B cell (primary cell): ENCODE results near the gene TTC21B. TPM values are rescaled to one million over a fixed set of nuclear protein-coding genes. Genes with fewer than 3 reads are reported as not detected.

Experiments
- ATAC-seq: fragments of 200-7000 bp; cut with Tn5 transposase; one replicate; pipeline ENCODE4 v1.10.0; 2021; ENCODE audit warnings: low read depth, mild to moderate bottlenecking, moderate number of reproducible peaks, moderate library complexity
- CTCF ChIA-PET: fragments of 350-600 bp; sonication (Branson Sonifier 250); formaldehyde crosslinking; loops from one replicate; lab custom pipeline; 2021; ENCODE audit warnings: antibody characterized with exemption, inconsistent platforms; lab: Charles Lee
- POLR2A ChIA-PET: fragments of 350-600 bp; sonication (Branson Sonifier 250); formaldehyde crosslinking; loops from one replicate; lab custom pipeline; 2021; ENCODE audit warnings: antibody characterized with exemption; lab: Charles Lee
- DNase-seq: peaks from one replicate; pipeline ENCODE4 v3.0.0; 2013
- H2AFZ ChIP-seq: 2 replicates; pipeline ENCODE4 v1.6.1; 2012; ENCODE audit warnings: mild to moderate bottlenecking, low read depth, low read length; ENCODE audit not compliant: insufficient read depth, poor library complexity, severe bottlenecking
- H3K27ac ChIP-seq, 2 donors: 1 replicate in 1 of 2; 2 replicates in 1 of 2; pipeline ENCODE4 v1.5.1; 2012 to 2013; ENCODE audit warnings: low read length in 2 of 2, mild to moderate bottlenecking in 2 of 2, moderate library complexity in 1 of 2
- H3K27me3 ChIP-seq, 4 experiments: fragments of 200-600 bp in 1 of 4; sonication (generic) in 1 of 4; replicated peaks in 1 of 4; 1 replicate in 2 of 4; 2 replicates in 2 of 4; pipeline versions ENCODE4 v1.6.1 to v1.7.0; 2013 to 2016; ENCODE audit warnings: low read length in 3 of 4, mild to moderate bottlenecking in 2 of 4, mixed read lengths in 1 of 4, moderate library complexity in 1 of 4; ENCODE audit not compliant: insufficient read depth in 4 of 4, control insufficient read depth in 3 of 4; ENCODE audit errors: control extremely low read depth in 1 of 4
- H3K36me3 ChIP-seq, 2 experiments: replicated peaks in 1 of 2; 1 replicate in 1 of 2; 2 replicates in 1 of 2; pipeline versions ENCODE4 v1.6.1 to v1.7.1; 2013; ENCODE audit warnings: low read length in 1 of 2; ENCODE audit not compliant: insufficient read depth in 2 of 2, control insufficient read depth in 1 of 2; ENCODE audit errors: control extremely low read depth in 1 of 2, extremely low read depth in 1 of 2
- H3K4me1 ChIP-seq, 2 donors: fragments of 200-600 bp in 1 of 2; sonication (generic) in 1 of 2; 1 replicate in 1 of 2; 2 replicates in 1 of 2; pipeline versions ENCODE4 v1.5.1 to v1.6.1; 2013 to 2017; ENCODE audit warnings: low read length in 2 of 2; ENCODE audit not compliant: control insufficient read depth in 2 of 2, insufficient read depth in 2 of 2
- H3K4me2 ChIP-seq: replicated peaks from 2 replicates; pipeline ENCODE3; 2012; ENCODE audit warnings: mild to moderate bottlenecking, low read depth, low read length; ENCODE audit not compliant: poor library complexity, severe bottlenecking
- H3K4me3 ChIP-seq, 5 experiments: fragments of 200-600 bp in 1 of 5; sonication (generic) in 1 of 5; 1 replicate in 3 of 5; 2 replicates in 2 of 5; pipeline versions ENCODE4 v1.5.1 to v1.7.0; 2011 to 2016; ENCODE audit warnings: low read length in 4 of 5, mild to moderate bottlenecking in 4 of 5, low read depth in 2 of 5, control low read depth in 1 of 5, moderate library complexity in 1 of 5; ENCODE audit not compliant: insufficient read depth in 1 of 5; ENCODE audit errors: control extremely low read depth in 1 of 5, extremely low read depth in 1 of 5
- H3K79me2 ChIP-seq: fragments of 200-600 bp; sonication (generic); one replicate; pipeline ENCODE4 v1.6.0; 2016; ENCODE audit warnings: low read length; ENCODE audit not compliant: control insufficient read depth, insufficient read depth
- H3K9ac ChIP-seq: fragments of 200-600 bp; sonication (generic); 2 replicates; pipeline ENCODE4 v1.6.1; 2017; ENCODE audit warnings: mild to moderate bottlenecking, low read length, moderate library complexity
- H3K9me3 ChIP-seq, 3 donors: one replicate each; pipeline versions ENCODE4 v1.6.1 to v1.7.1; 2013; ENCODE audit warnings: low read length in 2 of 3; ENCODE audit not compliant: control insufficient read depth in 2 of 3, insufficient read depth in 1 of 3; ENCODE audit errors: control extremely low read depth in 1 of 3
- H4K20me1 ChIP-seq: 2 replicates; pipeline ENCODE4 v1.6.0; 2012; ENCODE audit warnings: mild to moderate bottlenecking, low read length; ENCODE audit not compliant: insufficient read depth, control insufficient read depth, poor library complexity, severe bottlenecking
- H3K27ac Mint-ChIP-seq: one replicate; pipeline ENCODE4 v1.8.0; 2021; ENCODE audit warnings: mixed read lengths
- H3K27me3 Mint-ChIP-seq: one replicate; pipeline ENCODE4 v1.8.0; 2021; ENCODE audit warnings: mixed read lengths
- H3K4me1 Mint-ChIP-seq: one replicate; pipeline ENCODE4 v1.8.0; 2021; ENCODE audit warnings: mixed read lengths
- H3K4me3 Mint-ChIP-seq: one replicate; pipeline ENCODE4 v1.8.0; 2021; ENCODE audit warnings: mixed read lengths
- H3K9me3 Mint-ChIP-seq: one replicate; pipeline ENCODE4 v1.8.0; 2022; ENCODE audit warnings: mixed read lengths; ENCODE audit not compliant: insufficient read depth
- EZH2 ChIP-seq: IDR thresholded peaks from 2 replicates; pipeline ENCODE4 v1.6.1; 2012; ENCODE audit warnings: borderline replicate concordance, low read depth, mild to moderate bottlenecking, moderate library complexity, low read length; ENCODE audit not compliant: insufficient read depth, poor library complexity, severe bottlenecking
- WGBS: methylation state at CpG from one replicate; pipeline ENCODE4 v1.1.5; 2013; ENCODE audit warnings: missing lambda C conversion rate; ENCODE audit not compliant: insufficient coverage; 5-methylcytosine and 5-hydroxymethylcytosine counted together
- intact Hi-C: fragments of 100-400 bp; cut with micrococcal nuclease; formaldehyde crosslinking; loops from one replicate; pipeline ENCODE4 v1.10.0; 2022
- polyA plus RNA-seq: library from polyadenylated mRNA; depleted of rRNA; stranded (reverse); fragments of >200 nt; gene quantifications from 2 replicates; pipeline ENCODE4 v1.2.3, GENCODE V29; 2012
- total RNA-seq, 2 donors: library from RNA; stranded (reverse); fragments of 120-200 nt in 1 of 2; gene quantifications; 1 replicate in 1 of 2; 2 replicates in 1 of 2; pipeline versions ENCODE4 v1.2.3 to v1.2.4, GENCODE V29; 2013 to 2022
- TF ChIP-seq, protein P1 (sequence below): fragments of 200-600 bp; IDR thresholded peaks from one replicate; pipeline ENCODE4 v1.8.0; 2022; ENCODE audit warnings: antibody characterized with exemption, mild to moderate bottlenecking

Gene TTC21B
- total and polyA plus RNA-seq, 2 donors (not counting 1 experiment from before 2014, with no cell fraction given): 11.5 to 41.5 TPM

DNA sequence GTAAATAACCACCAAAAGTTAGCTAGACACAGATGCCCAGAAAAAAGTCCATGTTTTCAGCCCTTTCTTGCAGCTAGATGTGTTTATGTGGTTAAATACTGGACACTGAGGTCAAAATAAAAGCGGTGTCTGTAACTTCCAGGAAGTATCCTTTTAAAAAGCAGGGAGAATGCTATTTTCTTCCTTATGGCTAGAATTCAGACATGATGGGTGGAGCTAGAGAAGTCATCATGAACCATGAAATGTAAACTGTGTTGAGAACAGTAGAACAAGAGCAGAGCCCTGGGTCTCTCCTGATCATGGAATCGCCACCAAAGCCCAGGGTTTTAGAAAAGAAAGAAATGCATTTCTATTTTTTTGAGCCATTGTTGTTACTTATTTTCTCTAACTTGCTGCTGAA is 118.2 kb downstream of the TTC21B start:
- no peak overlapping the region for H3K4me2 ChIP-seq
- intact Hi-C loops: no loop called here
- ATAC-seq: no peak
- no peak overlapping the region for H3K9ac ChIP-seq
- H3K36me3 ChIP-seq: no peaks in the 10 kb centered on the region
- TF ChIP-seq EZH2: no peak
- no peaks in the 10 kb centered on the region for H3K79me2 ChIP-seq
- no peaks in the 10 kb centered on the region for H3K27me3 ChIP-seq
- Mint-ChIP-seq H3K9me3 (no peaks in the 10 kb centered on the region), H3K27me3 (no peaks in the 10 kb centered on the region), H3K4me3 (no peak overlapping the region), H3K4me1 (no peaks in the 10 kb centered on the region), H3K27ac (no peak overlapping the region)
- H3K4me3 ChIP-seq: no peak overlapping the region
- no peak for DNase-seq
- no peaks in the 10 kb centered on the region for H3K9me3 ChIP-seq
- H3K27ac ChIP-seq: no peak overlapping the region
- H4K20me1 ChIP-seq: no peaks in the 10 kb centered on the region
- no peak overlapping the region for H2AFZ ChIP-seq
- ChIA-PET CTCF (no interaction called here), POLR2A (no interaction called here)
- 100% methylated on average over 2 of the region's 2 CpGs for WGBS
- H3K4me1 ChIP-seq: no peaks in the 10 kb centered on the region

DNA sequence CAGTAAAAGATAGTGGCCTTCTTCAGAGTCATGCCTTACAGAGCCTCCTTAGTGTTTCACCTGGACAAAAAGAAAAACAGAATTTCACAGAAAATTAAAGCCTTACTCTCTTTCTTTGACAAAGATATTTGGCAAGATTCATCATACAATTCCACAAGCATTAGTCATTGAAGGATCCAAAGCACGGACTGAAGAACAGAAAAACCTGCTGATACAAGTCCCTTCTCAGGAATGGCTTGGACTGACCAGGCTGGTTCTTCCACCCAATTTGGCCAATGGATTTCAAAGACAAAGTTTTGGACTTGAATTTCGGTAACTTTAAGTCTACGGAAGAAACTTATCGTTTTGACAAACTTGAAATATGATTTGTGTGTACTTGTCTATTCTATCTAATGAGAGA is 120.4 kb downstream of the TTC21B start:
- H3K79me2 ChIP-seq: no peaks in the 10 kb centered on the region
- POLR2A ChIA-PET: no interaction called here
- H3K4me1 Mint-ChIP-seq: no peaks in the 10 kb centered on the region
- TF ChIP-seq, protein P1, sequence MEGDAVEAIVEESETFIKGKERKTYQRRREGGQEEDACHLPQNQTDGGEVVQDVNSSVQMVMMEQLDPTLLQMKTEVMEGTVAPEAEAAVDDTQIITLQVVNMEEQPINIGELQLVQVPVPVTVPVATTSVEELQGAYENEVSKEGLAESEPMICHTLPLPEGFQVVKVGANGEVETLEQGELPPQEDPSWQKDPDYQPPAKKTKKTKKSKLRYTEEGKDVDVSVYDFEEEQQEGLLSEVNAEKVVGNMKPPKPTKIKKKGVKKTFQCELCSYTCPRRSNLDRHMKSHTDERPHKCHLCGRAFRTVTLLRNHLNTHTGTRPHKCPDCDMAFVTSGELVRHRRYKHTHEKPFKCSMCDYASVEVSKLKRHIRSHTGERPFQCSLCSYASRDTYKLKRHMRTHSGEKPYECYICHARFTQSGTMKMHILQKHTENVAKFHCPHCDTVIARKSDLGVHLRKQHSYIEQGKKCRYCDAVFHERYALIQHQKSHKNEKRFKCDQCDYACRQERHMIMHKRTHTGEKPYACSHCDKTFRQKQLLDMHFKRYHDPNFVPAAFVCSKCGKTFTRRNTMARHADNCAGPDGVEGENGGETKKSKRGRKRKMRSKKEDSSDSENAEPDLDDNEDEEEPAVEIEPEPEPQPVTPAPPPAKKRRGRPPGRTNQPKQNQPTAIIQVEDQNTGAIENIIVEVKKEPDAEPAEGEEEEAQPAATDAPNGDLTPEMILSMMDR: no peak
- no peak for TF ChIP-seq EZH2
- intact Hi-C loops: no loop called here
- no peak overlapping the region for H2AFZ ChIP-seq
- H3K4me3 Mint-ChIP-seq: no peak overlapping the region
- no peaks in the 10 kb centered on the region for H3K27me3 Mint-ChIP-seq
- no peak overlapping the region for H3K4me3 ChIP-seq
- H4K20me1 ChIP-seq: no peaks in the 10 kb centered on the region
- H3K27ac Mint-ChIP-seq: no peak overlapping the region
- no peaks in the 10 kb centered on the region for H3K36me3 ChIP-seq
- no peak overlapping the region for H3K9ac ChIP-seq
- no peaks in the 10 kb centered on the region for H3K27me3 ChIP-seq
- H3K4me2 ChIP-seq: no peak overlapping the region
- 100% methylated on average over 1 of the region's 4 CpGs for WGBS
- CTCF ChIA-PET: no interaction called here
- H3K9me3 ChIP-seq: no peaks in the 10 kb centered on the region
- H3K4me1 ChIP-seq: no peaks in the 10 kb centered on the region
- no peak for ATAC-seq
- H3K9me3 Mint-ChIP-seq: no peaks in the 10 kb centered on the region
- no peak for DNase-seq
- H3K27ac ChIP-seq: no peak overlapping the region
